HepG2 (cell line): ENCODE measurements around the gene GEMIN2. TPM values are rescaled to one million over a fixed set of nuclear protein-coding genes. Genes with fewer than 3 reads are reported as not detected.

Experiments used
- HNF1B ChIP-seq: sonication (generic); formaldehyde crosslinking; IDR thresholded peaks from 2 replicates; pipeline ENCODE4 v1.5.1; 2020; ENCODE audit warnings: mild to moderate bottlenecking, moderate library complexity, missing genetic modification reagents
- KLF16 ChIP-seq, 2 experiments: sonication (generic) in 1 of 2; formaldehyde crosslinking in 1 of 2; IDR thresholded peaks; 2 replicates each; pipeline versions ENCODE4 v1.6.1 to v1.8.0; 2016 to 2023; ENCODE audit warnings: missing genetic modification reagents in 2 of 2, missing compliant biosample characterization in 1 of 2
- MIXL1 ChIP-seq: IDR thresholded peaks from 2 replicates; pipeline ENCODE4 v1.6.1; 2016
- MTF2 ChIP-seq: sonication (generic); formaldehyde crosslinking; IDR thresholded peaks from 2 replicates; pipeline ENCODE4 v1.5.0; 2020; ENCODE audit warnings: missing genetic modification reagents, borderline replicate concordance
- NRL ChIP-seq: sonication (generic); formaldehyde crosslinking; IDR thresholded peaks from 2 replicates; pipeline ENCODE4 v1.5.0; 2020; ENCODE audit warnings: missing genetic modification reagents, mild to moderate bottlenecking, moderate library complexity, borderline replicate concordance
- PRPF4 ChIP-seq: fragments of 200-400 bp; formaldehyde crosslinking; IDR thresholded peaks from 2 replicates; pipeline ENCODE4 v1.6.1; 2016; ENCODE audit warnings: low read length, low read depth; ENCODE audit not compliant: poor library complexity, severe bottlenecking
- SRF ChIP-seq: IDR thresholded peaks from 2 replicates; pipeline ENCODE4 v1.6.1; 2011; ENCODE audit warnings: mild to moderate bottlenecking, low read depth, low read length, moderate library complexity
- THRA ChIP-seq: sonication (generic); formaldehyde crosslinking; IDR thresholded peaks from 2 replicates; pipeline ENCODE4 v1.4.0; 2020; ENCODE audit warnings: missing genetic modification reagents, borderline replicate concordance
- ZFP90 ChIP-seq: sonication (generic); formaldehyde crosslinking; IDR thresholded peaks from 2 replicates; pipeline ENCODE4 v1.8.0; 2022; ENCODE audit warnings: missing genetic modification reagents, mild to moderate bottlenecking, inconsistent platforms, borderline replicate concordance
- ZNF660 ChIP-seq: sonication (generic); formaldehyde crosslinking; IDR thresholded peaks from 2 replicates; pipeline ENCODE4 v1.5.1; 2020; ENCODE audit warnings: mild to moderate bottlenecking, low read depth, missing genetic modification reagents, borderline replicate concordance
- polyA plus RNA-seq, 8 experiments: library from polyadenylated mRNA; depleted of rRNA in 3 of 8; stranded (reverse) in 7 of 8; unstranded in 1 of 8; fragments of >200 nt; fragmentation: Illumina TruSeq in 4 of 8; extraction: Trizol in 4 of 8; gene quantifications; 2 replicates each; pipeline versions ENCODE4 v1.2.1 to v1.2.3, GENCODE V29; 2011 to 2016; ENCODE audit warnings: low read depth in 4 of 8, missing spikeins in 1 of 8, mixed read lengths in 1 of 8; ENCODE audit not compliant: insufficient read depth in 1 of 8
- total RNA-seq, 5 experiments: library from RNA; depleted of rRNA; stranded (reverse); fragments of >200 nt; fragmentation: Illumina TruSeq; extraction: Trizol; gene quantifications; 2 replicates each; pipeline ENCODE4 v1.2.3, GENCODE V29; 2016; ENCODE audit warnings: low read depth in 1 of 5
- TF ChIP-seq, protein P1 (sequence below), 2 experiments: sonication (generic) in 1 of 2; formaldehyde crosslinking in 1 of 2; IDR thresholded peaks; 2 replicates each; pipeline versions ENCODE4 v1.4.0 to v1.6.1; 2016 to 2020; ENCODE audit warnings: borderline replicate concordance in 1 of 2, low read depth in 1 of 2, mild to moderate bottlenecking in 1 of 2, missing genetic modification reagents in 1 of 2
- TF ChIP-seq, protein P2 (sequence below): IDR thresholded peaks from 2 replicates; pipeline ENCODE4 v1.6.1; 2016; ENCODE audit warnings: low read depth, missing genetic modification reagents, missing compliant biosample characterization

GEMIN2 gene
- total and polyA plus RNA-seq, 2 of the 13 experiments (the other 11 are each of a cell fraction or from before 2014, with no cell fraction given) = 54.8 to 110 TPM

- TF ChIP-seq SRF (peak; percentile 99), PRPF4 (no peak), ZNF660 (CRISPR knock-in tag) (no peak), MIXL1 (CRISPR knock-in tag) (peak; percentile 94), KLF16 (CRISPR knock-in tag; IDR thresholded peaks at IDR 0.05) (peak in 1 of 2 experiments; percentile 92; a peak in 3 of 4 replicates), MTF2 (CRISPR knock-in tag) (no peak; the same call in 1 of the 2 replicates), THRA (CRISPR knock-in tag) (no peak; the same call in 1 of the 2 replicates), NRL (CRISPR knock-in tag) (no peak), ZFP90 (peak; percentile 76; the same call in 1 of the 2 replicates), HNF1B (CRISPR knock-in tag) (no peak)
- TF ChIP-seq, protein P1, sequence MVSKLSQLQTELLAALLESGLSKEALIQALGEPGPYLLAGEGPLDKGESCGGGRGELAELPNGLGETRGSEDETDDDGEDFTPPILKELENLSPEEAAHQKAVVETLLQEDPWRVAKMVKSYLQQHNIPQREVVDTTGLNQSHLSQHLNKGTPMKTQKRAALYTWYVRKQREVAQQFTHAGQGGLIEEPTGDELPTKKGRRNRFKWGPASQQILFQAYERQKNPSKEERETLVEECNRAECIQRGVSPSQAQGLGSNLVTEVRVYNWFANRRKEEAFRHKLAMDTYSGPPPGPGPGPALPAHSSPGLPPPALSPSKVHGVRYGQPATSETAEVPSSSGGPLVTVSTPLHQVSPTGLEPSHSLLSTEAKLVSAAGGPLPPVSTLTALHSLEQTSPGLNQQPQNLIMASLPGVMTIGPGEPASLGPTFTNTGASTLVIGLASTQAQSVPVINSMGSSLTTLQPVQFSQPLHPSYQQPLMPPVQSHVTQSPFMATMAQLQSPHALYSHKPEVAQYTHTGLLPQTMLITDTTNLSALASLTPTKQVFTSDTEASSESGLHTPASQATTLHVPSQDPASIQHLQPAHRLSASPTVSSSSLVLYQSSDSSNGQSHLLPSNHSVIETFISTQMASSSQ (IDR thresholded peaks at IDR 0.05; ENCODE audit: low read depth) = peak; percentile 59; the same call in 1 of the 2 replicates
- TF ChIP-seq, protein P1 (CRISPR knock-in tag; IDR thresholded peaks at IDR 0.05; ENCODE audit: borderline replicate concordance) = no peak
- TF ChIP-seq, protein P2, sequence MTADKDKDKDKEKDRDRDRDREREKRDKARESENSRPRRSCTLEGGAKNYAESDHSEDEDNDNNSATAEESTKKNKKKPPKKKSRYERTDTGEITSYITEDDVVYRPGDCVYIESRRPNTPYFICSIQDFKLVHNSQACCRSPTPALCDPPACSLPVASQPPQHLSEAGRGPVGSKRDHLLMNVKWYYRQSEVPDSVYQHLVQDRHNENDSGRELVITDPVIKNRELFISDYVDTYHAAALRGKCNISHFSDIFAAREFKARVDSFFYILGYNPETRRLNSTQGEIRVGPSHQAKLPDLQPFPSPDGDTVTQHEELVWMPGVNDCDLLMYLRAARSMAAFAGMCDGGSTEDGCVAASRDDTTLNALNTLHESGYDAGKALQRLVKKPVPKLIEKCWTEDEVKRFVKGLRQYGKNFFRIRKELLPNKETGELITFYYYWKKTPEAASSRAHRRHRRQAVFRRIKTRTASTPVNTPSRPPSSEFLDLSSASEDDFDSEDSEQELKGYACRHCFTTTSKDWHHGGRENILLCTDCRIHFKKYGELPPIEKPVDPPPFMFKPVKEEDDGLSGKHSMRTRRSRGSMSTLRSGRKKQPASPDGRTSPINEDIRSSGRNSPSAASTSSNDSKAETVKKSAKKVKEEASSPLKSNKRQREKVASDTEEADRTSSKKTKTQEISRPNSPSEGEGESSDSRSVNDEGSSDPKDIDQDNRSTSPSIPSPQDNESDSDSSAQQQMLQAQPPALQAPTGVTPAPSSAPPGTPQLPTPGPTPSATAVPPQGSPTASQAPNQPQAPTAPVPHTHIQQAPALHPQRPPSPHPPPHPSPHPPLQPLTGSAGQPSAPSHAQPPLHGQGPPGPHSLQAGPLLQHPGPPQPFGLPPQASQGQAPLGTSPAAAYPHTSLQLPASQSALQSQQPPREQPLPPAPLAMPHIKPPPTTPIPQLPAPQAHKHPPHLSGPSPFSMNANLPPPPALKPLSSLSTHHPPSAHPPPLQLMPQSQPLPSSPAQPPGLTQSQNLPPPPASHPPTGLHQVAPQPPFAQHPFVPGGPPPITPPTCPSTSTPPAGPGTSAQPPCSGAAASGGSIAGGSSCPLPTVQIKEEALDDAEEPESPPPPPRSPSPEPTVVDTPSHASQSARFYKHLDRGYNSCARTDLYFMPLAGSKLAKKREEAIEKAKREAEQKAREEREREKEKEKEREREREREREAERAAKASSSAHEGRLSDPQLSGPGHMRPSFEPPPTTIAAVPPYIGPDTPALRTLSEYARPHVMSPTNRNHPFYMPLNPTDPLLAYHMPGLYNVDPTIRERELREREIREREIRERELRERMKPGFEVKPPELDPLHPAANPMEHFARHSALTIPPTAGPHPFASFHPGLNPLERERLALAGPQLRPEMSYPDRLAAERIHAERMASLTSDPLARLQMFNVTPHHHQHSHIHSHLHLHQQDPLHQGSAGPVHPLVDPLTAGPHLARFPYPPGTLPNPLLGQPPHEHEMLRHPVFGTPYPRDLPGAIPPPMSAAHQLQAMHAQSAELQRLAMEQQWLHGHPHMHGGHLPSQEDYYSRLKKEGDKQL (CRISPR knock-in tag) = no peak; the same call in none of the 2 replicates
These were observed 11.7 kb upstream of the GEMIN2 start (continued) for GRCh38 chr14:39102265-39102968.
